ENCODE results near the gene FGFR3.
"Not testable (repeated sequence)": the region's sequence is repeated elsewhere in the genome, so short reads cannot be mapped to it uniquely, and the experiment has no call there.

Gene FGFR3

DNA sequence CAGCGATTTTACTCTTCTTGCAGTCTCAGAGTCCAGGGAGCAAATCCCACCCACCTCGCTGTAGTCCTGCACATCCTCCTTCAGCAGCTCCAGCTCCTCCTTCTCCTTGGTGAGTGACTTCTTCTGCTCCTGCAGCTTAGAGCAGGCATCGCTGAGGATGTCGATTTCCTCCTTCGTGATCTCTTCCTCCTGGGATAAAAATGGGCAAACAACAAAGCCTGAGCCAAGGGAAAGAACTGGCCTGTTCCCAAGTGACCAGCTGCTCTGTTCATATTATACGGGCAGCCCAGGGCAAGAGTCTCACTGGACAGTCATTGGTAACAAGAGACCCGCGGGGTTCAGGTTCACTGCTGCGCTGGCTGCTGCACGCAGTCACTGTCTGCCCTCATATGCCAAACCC, 26.2 kb downstream of the FGFR3 start:
- no peak for DNase-seq (ENCODE audit: low spot score)

DNA sequence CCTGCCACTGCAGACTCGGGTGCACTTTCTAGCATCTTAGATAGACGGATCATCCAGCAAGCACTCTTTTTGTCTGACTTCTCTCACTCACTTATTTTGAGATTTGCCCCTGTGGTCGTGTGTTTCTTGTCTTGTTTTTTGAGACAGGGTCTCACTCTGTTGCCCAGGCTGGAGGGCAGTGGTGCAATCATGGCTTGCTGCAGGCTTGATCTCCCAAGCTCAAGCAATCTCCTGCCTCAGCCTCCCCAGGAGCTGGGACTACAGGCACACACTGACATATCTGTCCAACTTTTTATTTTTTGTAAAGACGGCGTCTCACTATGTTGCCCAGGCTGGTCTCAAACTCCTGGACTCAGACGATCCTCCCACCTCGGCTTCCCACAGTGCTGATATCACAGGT, 26.7 kb downstream of the FGFR3 start:
- no peak for DNase-seq (ENCODE audit: low spot score)

DNA sequence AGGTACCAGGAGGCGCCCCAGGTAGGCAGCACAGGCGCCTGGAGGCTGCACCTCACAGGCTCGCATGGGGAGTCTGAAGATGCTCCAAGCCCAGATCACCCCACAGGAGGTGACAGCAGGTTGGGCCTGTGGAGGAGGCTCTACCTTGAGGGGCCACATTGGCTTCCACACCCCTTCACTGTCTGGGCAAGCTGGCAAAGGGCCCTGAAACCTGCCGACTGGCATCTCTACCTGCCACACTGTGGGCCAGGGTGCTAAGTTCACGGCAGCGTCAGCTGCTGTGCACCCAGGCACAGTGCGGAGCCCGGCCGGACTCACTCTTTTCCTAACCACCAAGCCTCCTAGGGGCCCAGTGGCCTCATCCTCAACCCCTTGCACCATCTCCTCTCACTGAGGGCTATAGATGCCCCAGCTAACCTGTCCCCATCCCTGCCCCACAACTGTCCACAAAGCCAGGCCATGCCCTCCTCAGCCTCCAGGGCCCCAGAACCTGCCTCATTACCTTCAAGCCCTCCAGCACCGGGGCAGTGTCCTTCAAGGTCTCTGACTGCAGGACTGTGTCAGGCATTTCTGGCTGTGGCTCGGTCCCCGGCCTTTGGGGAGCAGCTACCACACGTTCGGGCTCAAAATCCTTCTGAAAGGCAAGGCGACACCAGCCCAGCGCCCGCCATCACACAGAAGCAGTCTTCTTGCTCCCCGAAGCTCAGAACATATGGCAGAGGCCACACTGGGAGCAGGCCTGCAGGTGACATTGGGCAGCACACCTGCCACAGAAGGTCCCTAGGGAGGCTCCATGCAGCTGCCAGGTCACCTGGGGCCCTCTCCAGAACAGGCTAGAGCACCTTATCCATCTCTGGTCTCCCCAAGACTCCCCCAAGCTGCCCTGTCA, 28.8 kb downstream of the FGFR3 start:
- no peak for DNase-seq (ENCODE audit: low spot score)

DNA sequence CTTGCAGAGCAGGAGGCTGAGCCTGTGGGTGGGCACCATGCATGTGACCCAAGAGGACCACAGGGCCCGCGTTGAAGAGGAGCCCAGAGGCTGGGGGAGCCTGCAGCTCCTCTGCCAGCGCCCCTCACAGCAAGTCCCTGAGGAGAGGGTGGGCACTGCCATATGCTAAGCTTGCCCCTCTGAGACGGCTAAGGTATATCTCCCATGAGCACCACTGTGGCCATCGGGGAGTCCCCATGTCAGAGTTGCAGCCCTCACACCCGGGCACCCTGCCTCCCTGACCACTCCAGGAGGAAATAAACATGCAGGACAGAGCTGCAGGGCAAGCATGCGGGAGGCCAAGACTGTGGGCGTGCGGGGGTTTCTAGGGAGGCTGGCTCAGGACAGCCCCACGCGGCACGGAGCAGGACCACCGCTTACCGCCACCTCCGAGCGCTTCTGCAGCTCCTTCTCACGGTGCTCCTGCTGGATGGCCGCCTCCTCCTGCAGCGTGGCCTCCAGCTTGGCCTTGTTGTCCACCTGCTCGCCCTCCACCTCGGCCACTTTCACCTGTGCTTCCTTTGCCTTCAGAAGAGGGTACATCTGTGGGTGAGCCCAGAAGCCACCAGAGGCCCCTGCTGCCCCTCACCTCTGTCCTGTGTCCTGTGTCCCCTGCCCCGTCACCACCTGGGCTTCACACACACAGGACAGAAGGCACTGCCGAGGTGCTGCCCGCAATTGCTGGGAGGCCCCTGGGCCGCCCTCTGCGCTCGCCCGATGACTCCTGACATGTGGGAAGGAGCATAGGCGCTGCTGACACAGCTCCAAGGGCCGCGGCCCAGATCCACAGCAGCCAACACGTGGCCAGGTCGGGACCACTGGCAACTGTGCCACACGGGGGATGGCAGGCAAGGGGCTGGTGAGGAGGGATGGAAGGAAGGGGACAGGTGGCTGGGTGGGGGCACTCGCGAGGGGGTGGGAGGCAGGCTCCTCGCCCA, 29.8 kb downstream of the FGFR3 start:
- no peak for DNase-seq (ENCODE audit: low spot score)

DNA sequence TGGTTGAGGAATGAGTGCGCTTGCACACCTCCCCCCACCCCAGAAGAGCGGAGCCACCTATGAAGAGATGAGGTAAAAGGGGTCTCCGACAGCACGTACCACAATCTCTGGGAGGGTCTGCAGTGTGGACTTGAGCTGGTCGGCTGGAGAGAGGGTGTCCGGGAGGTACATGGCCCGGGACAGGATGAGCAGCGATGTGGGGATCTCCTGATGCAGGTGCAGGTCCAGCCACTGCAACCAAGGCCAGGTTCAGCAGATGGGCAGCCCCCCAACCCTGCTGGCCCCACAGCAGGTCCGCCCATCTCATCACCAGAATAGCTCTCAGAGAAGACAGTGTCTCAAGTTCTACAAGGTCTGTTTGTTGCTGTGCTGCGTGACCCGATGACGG, 30.4 kb downstream of the FGFR3 start:
- no peak for DNase-seq (ENCODE audit: low spot score)

DNA sequence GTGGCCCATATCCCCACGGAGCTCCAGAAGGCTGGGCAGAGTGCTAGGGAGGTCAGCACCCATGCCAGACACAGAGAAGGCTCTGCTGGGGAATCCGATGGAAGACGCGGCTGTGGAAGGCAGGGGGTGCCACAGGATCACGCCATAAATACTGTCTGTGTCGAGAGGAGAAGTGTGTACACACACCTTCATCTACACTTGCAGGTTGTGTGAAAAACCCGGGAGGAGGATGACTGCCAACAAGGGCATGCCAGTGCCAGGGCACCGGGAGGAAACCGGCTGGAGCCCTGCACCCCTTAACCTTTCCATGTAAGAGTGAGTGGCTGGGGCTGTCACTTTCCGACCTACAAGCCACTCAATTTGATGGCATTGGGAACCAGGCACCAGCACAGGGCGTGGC, 31.7 kb downstream of the FGFR3 start:
- DNase-seq (ENCODE audit: low spot score): no peak

DNA sequence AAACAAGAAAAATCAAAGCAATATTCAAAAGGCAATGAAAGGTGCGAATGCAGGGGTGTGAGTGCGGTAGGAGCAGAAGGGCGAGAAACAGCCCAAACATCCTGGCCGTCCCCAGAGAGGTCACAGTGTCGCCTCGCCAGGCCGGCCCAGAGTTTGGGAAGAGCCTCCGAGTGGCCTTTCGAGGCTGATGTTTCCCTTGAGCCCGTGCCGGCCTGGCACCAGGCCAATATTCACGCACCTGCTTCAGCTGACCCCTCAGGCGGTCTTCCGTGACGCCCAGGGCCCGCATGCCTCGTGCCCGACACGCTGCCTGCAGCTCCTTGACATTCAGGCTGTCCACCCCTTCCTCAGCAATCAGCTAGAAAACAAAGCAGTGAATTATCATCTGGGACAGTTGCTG, 32.2 kb downstream of the FGFR3 start:
- DNase-seq (ENCODE audit: low spot score): no peak

DNA sequence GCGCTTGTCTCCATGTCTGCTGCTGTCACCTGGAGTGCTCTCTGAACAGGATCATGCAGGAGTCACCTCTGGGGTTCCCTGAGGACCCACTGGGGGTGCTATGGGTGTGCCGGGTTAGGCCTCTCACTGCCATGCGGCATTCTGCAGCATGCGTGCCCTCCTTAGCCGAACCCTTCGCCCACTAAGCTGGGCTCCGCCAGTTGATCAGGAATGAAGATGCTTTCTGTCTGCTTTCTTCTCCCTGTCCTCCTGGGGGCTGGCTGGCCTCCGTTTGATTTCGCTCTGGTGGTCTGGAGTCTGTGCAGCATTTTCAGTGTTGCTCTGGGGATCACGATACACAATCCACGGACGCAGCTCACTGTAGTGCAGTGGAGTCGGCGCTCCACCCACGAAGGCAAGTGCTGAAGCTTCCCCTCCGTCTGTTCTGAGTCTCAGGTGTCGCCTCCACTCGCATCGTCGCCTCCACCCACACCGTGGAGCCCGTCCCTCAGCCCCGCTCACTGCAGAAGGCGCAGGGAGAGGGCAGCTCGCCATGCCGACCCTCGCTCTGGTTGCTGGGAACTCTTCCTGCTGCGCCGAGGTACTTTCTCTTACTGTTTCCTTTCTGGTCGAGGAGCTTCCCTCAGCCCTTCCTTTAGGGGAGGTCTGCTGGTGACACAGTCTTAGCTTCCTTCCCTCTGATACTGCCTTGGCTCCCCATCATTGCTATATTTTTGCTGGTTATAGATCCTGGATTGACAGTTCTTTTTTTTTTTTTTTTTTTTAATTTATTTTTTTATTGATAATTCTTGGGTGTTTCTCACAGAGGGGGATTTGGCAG, 33.6 kb downstream of the FGFR3 start:
- no peak for DNase-seq (ENCODE audit: low spot score)

DNA sequence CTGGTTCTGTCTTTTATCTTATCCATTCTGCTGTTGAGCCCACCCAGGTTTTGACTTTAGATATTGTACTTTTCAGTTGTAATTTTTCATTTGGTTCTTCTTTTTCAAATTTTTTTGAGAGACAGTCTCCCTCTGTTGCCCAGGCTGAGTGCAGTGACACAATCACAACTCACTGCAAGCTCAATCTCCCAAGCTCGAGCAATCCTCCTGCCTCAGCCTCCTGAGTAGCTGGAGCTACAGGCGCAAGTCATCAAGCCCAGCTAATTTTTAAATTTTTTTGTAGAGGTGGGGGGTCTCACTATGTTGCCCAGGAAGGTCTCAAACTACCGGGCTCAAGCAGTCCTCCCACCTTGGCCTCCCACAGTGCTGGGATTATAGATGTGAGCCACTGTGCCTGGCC, 37.1 kb downstream of the FGFR3 start:
- no peak for DNase-seq (ENCODE audit: low spot score)

DNA sequence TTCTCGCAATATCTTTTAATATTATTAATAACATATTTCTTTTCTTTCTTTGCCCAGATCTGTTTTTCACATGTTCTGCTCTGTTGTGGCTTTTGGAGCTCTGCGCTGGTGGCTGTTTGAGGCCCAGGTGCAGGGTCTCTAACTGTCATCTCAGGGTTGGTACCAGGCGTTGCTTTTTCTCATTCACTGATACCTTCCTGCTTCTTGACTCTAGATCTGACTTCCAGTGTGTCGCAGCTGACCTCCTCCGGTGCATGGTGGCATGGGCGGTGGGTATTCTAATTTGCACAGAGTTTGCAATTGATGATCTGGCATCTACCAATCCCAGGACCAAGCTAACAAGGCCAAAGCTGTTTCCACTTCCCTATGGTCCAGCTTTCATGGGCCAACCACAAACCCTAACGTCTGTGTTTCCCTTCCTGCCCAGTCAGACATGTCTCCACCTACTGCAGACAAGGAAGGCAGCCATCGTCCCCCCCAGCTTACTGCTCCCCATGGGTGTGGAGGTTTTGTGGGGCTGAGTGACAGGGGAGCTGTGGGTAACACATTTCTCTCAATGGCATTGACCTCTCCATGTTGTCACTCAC, 37.6 kb downstream of the FGFR3 start:
- no peak for DNase-seq (ENCODE audit: low spot score)

DNA sequence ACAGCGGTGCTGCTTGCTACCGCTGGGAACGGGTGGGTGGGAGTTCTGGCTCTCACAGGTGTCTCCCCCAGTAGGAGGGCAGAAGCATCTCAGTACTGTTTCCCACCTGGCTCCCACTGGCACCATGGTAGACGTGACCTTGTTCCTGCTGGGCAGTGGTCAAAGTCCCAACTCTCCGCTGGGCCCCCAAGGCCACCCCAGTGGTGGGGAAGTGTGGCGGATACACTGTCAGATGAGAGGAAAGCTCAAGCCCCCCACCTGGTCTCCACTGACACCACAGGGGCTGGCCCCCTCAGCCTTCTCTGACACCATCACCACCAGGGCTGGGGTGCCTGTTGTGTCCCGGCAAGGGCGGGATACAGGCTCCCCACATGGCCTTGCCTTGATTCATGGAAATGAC, 38.2 kb downstream of the FGFR3 start:
- DNase-seq (ENCODE audit: low spot score): no peak

DNA sequence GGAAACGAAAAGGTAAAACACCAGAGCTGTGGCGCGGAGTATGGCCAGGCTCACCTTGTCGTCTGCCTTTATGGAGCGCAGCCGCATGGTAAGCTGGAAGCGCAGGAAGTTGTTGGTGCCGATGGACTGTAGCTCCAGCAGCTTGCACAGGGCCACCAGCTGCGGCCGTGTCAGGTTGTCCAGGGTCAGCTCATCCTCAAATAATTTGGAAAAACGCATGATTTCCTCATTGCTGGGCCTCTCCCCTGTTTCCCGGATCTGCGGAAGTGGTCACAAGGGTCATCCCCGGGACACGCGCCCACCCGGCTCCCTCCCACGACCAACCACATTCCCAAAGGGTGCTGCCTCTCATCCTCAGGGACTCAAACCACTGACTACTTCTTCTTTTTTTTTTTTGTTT, 39.6 kb downstream of the FGFR3 start:
- no peak for DNase-seq (ENCODE audit: low spot score)

DNA sequence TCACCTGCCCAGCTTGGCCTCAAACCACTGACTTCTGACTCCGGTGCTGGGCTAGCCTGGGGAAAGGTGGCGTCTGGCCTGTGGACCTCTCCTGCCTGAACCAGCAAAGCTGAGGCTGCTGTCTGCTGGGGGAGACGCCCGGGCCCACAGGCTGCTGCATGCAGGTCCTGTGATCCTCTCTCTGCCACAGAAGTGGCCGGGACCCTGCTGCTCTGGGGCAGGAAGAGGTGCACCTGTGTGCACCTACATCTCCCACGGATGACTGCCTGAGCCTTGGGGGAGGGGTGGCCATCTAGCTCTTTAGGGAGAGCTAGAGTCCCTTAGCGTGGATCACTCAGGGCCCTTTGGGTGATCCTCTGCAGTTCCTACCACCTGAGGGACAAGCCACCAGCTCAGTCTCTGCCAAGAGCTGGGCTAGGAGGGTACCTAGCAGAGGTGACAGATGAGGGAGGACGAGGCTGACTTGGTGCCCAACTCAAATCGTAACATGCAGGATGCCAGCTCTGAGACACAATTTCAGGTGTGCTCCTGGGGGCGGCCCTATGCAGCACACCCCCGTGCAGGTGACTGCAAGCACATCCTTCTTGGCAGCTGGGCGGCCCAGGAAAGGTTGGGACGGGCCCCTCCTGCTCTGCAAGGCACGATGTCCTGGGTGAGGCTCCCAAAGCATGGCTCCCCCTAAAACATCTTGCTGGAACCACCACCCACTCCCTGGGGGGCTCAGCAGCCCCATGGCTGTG, 40.4 kb downstream of the FGFR3 start:
- no peak for DNase-seq (ENCODE audit: low spot score)

DNA sequence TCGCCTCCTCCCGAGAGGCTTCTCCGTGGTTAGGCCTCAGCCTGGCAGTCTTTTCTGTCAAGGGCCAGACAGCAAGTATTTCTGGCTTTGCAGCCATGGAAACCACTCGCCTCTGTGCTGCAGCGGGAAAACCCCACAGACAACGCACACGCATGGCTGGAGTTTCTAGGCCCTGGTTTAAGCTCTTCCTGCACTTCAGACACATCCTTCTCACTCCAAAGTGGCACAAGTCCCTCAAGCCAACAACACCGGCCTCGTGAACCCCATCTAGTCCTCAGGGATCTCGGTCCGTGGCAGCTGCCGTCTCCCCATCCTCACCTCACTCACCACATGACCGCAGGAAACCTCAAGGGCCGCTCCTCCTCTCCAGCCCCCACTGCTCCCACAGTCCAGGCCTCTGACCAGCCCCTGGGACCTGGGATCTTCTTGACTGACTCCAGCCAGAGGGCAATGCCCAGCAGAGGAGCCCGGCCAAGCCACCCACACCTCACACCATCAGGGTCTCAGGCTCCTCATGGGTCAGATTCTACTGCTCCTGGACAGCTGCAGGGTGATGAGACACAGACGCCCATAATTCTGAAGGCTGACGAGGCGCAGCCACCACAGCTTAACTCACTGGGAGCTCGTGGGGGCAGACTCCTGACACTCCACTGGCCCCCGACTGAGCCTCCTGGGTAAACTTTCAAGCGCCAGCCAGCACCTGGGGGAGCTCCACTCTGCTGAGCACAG, 41.1 kb downstream of the FGFR3 start:
- no peak for DNase-seq (ENCODE audit: low spot score)

DNA sequence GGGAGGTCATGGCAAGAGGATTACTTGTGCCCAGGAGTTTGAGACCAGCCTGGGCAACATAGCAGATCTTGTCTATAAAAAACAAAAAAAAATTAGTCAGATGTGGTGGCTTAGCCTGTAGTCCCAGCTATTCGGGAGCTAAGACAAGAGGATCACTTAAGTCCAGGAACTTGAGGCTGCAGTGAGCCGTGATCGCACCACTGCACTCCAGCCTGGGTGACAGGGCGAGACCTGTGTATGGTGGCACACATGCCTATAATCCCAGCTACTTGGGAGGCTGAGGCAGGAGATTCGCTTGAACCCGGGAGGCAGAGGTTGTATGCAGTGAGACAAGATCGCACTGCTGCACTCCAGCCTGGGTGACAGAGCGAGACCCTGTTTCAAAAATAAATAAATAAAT, 42.7 kb downstream of the FGFR3 start:
- DNase-seq (ENCODE audit: low spot score): not testable (repeated sequence)

DNA sequence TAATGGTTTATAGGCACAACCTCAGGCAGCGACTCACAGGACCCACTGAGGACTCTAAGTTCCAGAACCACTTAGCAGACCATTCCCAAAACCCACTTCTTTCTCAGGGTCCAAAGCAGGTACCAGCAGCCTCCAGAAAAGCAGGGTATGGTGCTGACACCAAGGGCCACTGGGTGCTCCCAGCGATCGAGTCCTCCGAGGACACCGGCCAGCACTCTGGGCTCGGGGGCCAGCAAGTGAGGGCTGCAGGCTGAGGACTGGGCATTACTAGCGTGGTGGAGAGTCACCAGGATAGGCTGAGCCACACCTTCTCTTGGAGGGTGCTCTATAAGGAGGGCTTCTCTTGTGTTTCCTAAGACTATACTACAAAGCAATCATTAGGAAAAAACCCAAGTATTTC, 43.6 kb downstream of the FGFR3 start:
- DNase-seq (ENCODE audit: low spot score): no peak

DNA sequence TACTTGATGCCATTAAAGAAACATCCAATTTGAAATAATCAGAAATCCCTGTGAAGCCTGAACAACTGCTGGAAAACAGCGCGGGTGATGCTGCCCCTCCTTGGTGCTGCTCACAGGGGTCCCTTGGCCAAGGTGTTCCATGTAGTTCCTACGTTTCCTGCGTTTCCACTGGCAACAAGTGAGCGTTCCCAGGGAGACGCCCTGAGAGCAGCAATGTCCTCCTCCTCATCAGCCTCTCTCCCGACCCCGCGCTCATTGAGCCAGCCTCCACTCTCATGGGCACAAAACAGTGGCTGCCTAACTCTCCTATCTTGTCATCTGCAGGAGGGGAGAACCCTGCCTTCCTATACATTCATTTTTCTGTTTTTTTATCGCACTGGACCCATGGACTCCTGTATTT, 44.0 kb downstream of the FGFR3 start:
- DNase-seq (ENCODE audit: low spot score): no peak

DNA sequence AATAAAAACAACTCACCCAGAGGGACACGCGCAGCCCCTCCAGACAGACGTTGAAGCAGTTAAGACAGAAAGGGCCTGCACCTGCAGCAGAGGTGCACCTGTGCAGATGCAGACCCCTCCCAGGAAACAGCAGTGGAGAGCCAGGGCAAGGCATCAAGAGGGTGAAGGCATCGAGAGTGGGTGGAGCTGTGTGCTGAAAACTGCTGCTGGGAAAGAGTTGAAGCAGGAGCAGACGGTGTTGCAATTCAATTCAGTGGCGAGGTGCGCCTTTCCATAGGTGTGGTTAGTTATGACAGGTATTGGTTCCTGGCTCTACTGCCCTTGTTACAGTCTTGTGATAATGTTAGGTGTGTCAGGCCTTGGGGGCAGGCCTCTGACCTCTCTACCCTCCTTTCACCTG, 46.2 kb downstream of the FGFR3 start:
- DNase-seq (ENCODE audit: low spot score): no peak

DNA sequence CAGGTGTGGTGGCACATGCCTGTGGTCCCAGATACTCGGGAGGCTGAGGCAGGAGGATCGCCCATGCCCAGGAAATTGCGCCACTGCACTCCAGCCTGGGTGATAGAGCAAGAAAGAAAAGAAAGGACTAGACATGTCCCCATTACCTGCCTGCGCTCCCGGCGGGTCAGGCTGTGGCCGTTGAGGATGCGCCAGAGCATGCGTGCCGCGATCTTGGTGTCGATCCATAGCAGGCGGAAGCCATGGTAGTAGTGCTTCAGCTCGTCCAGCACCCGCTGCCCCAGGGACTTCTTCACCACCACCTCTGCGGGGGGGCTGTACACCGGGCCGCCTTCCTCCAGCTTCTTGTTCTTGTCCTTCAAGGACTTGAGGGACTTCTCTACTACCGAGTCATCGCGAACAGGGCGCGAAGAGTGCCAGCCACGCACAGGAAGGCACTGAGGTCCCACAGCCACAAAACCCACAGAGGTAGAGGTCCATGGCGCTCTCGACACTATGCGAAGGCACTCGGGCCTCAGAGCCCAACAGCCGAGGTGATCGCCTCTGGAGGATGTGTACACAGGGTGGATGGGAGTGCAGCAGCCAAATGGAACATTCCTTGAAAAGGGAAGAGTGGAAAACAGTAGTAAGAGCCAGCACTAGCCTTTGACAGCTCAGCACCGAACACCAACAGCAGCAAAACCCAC, 48.3 kb downstream of the FGFR3 start:
- DNase-seq (ENCODE audit: low spot score): no peak

DNA sequence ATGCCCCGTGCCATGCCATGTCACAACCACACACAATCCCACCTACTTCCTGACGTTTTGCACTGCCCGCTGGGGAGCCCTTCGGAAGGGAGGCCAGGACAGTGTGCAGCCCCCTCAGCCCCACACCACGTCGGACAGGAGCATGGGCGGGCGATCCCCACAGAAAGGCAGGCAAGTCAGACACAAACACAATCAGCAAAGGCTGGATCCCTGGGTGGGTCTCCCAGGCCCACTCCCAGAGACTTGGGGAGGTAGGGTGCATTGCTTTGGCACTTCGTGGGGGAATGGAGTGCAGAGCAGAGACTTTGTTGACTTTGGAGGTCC, 48.8 kb downstream of the FGFR3 start:
- DNase-seq (ENCODE audit: low spot score): no peak
